Measurements from ENCODE around the gene IL17B.

Gene IL17B, protein sequence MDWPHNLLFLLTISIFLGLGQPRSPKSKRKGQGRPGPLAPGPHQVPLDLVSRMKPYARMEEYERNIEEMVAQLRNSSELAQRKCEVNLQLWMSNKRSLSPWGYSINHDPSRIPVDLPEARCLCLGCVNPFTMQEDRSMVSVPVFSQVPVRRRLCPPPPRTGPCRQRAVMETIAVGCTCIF

DNA sequence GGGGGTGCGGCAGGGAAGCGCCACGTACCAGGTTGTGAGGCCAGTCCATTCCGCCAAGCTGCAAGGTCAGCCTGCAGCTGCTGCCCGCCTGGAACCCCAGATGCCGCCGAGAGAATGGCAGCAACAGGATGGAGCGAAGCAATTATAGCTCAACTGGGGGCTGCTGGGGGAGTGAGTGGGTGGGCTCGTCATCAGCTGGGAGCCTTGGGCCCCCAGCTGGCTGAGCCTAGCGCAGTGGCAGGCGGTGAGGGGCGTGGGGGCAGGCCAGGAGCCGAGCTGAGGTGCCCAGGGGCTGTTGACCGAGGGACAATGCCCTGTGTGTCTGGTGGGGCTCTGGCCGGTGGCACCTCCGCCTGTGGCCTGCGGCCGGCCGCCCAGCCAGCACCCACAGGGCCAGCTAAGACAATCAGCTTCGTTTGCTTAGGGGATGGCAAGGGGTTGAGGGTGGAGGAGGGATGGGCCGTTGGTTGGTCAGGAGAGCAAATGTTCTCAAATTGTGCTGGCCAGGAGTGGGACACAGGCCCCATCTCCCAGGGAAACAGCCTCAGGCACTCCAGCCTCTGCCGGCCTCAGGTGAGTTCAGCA, at the start of gene IL17B:
Gene IL17B, minus strand, starts transcription at position 116 of the 585 bp plus-strand sequence. Its CDS starts 67 bp downstream, at position 49.
- TF ChIP-seq TCF12 (IDR thresholded peaks at IDR 0.05; ENCODE audit: low read depth) (no peak), CREB1 (IDR thresholded peaks at IDR 0.05; ENCODE audit: low read depth) (no peak), CEBPB (IDR thresholded peaks at IDR 0.05) (no peak), EGR1 (IDR thresholded peaks at IDR 0.05) (no peak), ZBTB7A (IDR thresholded peaks at IDR 0.05; ENCODE audit: low read depth) (no peak), YY1 (IDR thresholded peaks at IDR 0.05; ENCODE audit: low read depth) (no peak), NFIC (IDR thresholded peaks at IDR 0.05) (no peak), TAF1 (IDR thresholded peaks at IDR 0.05; ENCODE audit: low read depth) (no peak), TEAD4 (IDR thresholded peaks at IDR 0.05) (no peak), EP300 (IDR thresholded peaks at IDR 0.05; ENCODE audit: borderline replicate concordance) (no peak), RAD21 (IDR thresholded peaks at IDR 0.05; ENCODE audit: low read depth) (no peak), FOXM1 (IDR thresholded peaks at IDR 0.05; ENCODE audit: borderline replicate concordance, low read depth) (no peak)
- TF ChIP-seq, protein P1, sequence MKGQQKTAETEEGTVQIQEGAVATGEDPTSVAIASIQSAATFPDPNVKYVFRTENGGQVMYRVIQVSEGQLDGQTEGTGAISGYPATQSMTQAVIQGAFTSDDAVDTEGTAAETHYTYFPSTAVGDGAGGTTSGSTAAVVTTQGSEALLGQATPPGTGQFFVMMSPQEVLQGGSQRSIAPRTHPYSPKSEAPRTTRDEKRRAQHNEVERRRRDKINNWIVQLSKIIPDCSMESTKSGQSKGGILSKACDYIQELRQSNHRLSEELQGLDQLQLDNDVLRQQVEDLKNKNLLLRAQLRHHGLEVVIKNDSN (IDR thresholded peaks at IDR 0.05) = no peak
- TF ChIP-seq, protein P2, sequence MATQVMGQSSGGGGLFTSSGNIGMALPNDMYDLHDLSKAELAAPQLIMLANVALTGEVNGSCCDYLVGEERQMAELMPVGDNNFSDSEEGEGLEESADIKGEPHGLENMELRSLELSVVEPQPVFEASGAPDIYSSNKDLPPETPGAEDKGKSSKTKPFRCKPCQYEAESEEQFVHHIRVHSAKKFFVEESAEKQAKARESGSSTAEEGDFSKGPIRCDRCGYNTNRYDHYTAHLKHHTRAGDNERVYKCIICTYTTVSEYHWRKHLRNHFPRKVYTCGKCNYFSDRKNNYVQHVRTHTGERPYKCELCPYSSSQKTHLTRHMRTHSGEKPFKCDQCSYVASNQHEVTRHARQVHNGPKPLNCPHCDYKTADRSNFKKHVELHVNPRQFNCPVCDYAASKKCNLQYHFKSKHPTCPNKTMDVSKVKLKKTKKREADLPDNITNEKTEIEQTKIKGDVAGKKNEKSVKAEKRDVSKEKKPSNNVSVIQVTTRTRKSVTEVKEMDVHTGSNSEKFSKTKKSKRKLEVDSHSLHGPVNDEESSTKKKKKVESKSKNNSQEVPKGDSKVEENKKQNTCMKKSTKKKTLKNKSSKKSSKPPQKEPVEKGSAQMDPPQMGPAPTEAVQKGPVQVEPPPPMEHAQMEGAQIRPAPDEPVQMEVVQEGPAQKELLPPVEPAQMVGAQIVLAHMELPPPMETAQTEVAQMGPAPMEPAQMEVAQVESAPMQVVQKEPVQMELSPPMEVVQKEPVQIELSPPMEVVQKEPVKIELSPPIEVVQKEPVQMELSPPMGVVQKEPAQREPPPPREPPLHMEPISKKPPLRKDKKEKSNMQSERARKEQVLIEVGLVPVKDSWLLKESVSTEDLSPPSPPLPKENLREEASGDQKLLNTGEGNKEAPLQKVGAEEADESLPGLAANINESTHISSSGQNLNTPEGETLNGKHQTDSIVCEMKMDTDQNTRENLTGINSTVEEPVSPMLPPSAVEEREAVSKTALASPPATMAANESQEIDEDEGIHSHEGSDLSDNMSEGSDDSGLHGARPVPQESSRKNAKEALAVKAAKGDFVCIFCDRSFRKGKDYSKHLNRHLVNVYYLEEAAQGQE (IDR thresholded peaks at IDR 0.05; ENCODE audit: low read depth) = no peak
- TF ChIP-seq, protein P3, sequence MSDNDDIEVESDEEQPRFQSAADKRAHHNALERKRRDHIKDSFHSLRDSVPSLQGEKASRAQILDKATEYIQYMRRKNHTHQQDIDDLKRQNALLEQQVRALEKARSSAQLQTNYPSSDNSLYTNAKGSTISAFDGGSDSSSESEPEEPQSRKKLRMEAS (IDR thresholded peaks at IDR 0.05) = no peak

GRCh38 chr5:149428032-149428431, 48.9 kb upstream of the IL17B start:
- no peak for TF ChIP-seq TEAD4 (IDR thresholded peaks at IDR 0.05)
- TF ChIP-seq, protein P1 (IDR thresholded peaks at IDR 0.05) = no peak
- no peak for TF ChIP-seq ZBTB7A (IDR thresholded peaks at IDR 0.05; ENCODE audit: low read depth)

DNA sequence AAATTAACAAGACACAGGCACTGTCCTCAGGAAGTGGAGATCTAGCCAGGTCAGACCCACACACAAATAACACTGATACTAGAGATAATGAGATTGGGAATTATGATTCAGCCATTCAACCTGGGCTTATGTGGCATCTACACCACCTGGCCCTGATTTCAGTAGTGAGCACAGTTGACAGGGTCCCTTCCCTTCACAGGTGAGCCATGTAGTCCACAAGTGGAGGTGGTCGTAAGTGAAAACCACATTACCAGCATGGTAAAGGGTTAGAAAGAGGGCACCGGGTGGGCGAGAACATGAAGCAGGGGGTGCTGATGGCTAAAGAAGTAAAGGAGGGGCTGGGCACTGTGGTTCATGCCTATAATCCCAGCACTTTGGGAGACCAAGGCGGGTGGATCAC, 48.3 kb upstream of the IL17B start:
- TF ChIP-seq, protein P3 (IDR thresholded peaks at IDR 0.05) = no peak
- TF ChIP-seq RAD21 (IDR thresholded peaks at IDR 0.05; ENCODE audit: low read depth) (no peak), TEAD4 (IDR thresholded peaks at IDR 0.05) (no peak), CREB1 (IDR thresholded peaks at IDR 0.05; ENCODE audit: low read depth) (no peak), FOXM1 (IDR thresholded peaks at IDR 0.05; ENCODE audit: borderline replicate concordance, low read depth) (no peak), NFIC (IDR thresholded peaks at IDR 0.05) (no peak)

- no peak for TF ChIP-seq CREB1 (IDR thresholded peaks at IDR 0.05; ENCODE audit: low read depth)
- no peak for TF ChIP-seq FOXM1 (IDR thresholded peaks at IDR 0.05; ENCODE audit: borderline replicate concordance, low read depth)
Measured at GRCh38 chr5:149426931-149427330, 47.8 kb upstream of the IL17B start.

- TF ChIP-seq TCF12 (IDR thresholded peaks at IDR 0.05; ENCODE audit: low read depth) = no peak
- TF ChIP-seq CEBPB (IDR thresholded peaks at IDR 0.05) = no peak
- TF ChIP-seq RAD21 (IDR thresholded peaks at IDR 0.05; ENCODE audit: low read depth) = no peak
- TF ChIP-seq EP300 (IDR thresholded peaks at IDR 0.05; ENCODE audit: borderline replicate concordance) = no peak
- TF ChIP-seq NFIC (IDR thresholded peaks at IDR 0.05) = no peak
- TF ChIP-seq, protein P2 (IDR thresholded peaks at IDR 0.05; ENCODE audit: low read depth) = no peak
- TF ChIP-seq ZBTB7A (IDR thresholded peaks at IDR 0.05; ENCODE audit: low read depth) = no peak
- TF ChIP-seq TAF1 (IDR thresholded peaks at IDR 0.05; ENCODE audit: low read depth) = no peak
- no peak for TF ChIP-seq TEAD4 (IDR thresholded peaks at IDR 0.05)
- TF ChIP-seq CREB1 (IDR thresholded peaks at IDR 0.05; ENCODE audit: low read depth) = no peak
- TF ChIP-seq YY1 (IDR thresholded peaks at IDR 0.05; ENCODE audit: low read depth) = no peak
- TF ChIP-seq EGR1 (IDR thresholded peaks at IDR 0.05) = no peak
- TF ChIP-seq, protein P3 (IDR thresholded peaks at IDR 0.05) = no peak
- no peak for TF ChIP-seq FOXM1 (IDR thresholded peaks at IDR 0.05; ENCODE audit: borderline replicate concordance, low read depth)
- TF ChIP-seq, protein P1 (IDR thresholded peaks at IDR 0.05) = no peak
Measured at GRCh38 chr5:149425729-149426128, 46.6 kb upstream of the IL17B start.

Measured in Ishikawa (cell line).